A549 (cell line): ENCODE data around the gene HERC2. TPM values are rescaled to one million over a fixed set of nuclear protein-coding genes. Genes with fewer than 3 reads are reported as not detected.

Experiments
- ATAC-seq, 2 experiments: fragments of 200-7000 bp in 1 of 2; fragments of >200 bp in 1 of 2; cut with Nextera tagmentation in 1 of 2; cut with Tn5 transposase in 1 of 2; 3 replicates each; pipeline versions ENCODE4 v1.8.0 to v1.9.1; 2018 to 2020; ENCODE audit warnings: mild to moderate bottlenecking in 1 of 2, moderate library complexity in 1 of 2
- CTCF ChIA-PET: fragments of 300-600 bp; sonication (Branson Sonifier 250); formaldehyde crosslinking; extraction: SDS; loops from one replicate; lab custom pipeline; 2021; ENCODE audit warnings: antibody characterized with exemption, inconsistent platforms; lab: Yijun Ruan, JAX
- POLR2A ChIA-PET: fragments of 350-600 bp; formaldehyde crosslinking; extraction: SDS; loops from one replicate; lab custom pipeline; 2021; ENCODE audit warnings: antibody characterized with exemption, inconsistent platforms; lab: Yijun Ruan, JAX
- DNase-seq, 2 experiments: peaks; one replicate each; pipeline versions ENCODE4 v3.0.0 to v3.0.0-alpha.2; 2011 to 2016; ENCODE audit warnings: low read depth in 1 of 2, low spot score in 1 of 2
- FAIRE-seq: peaks from 2 replicates; lab custom pipeline; 2011; peaks lifted over from hg19 to GRCh38; lab: Jason Lieb, UNC
- H3K27ac ChIP-seq, 2 experiments: fragments of >200 bp; sonication (Bioruptor Twin); formaldehyde crosslinking; 3 replicates each; pipeline ENCODE4 v1.5.1; 2016 to 2017
- H3K4me1 ChIP-seq: fragments of >200 bp; sonication (Bioruptor Twin); formaldehyde crosslinking; 3 replicates; pipeline ENCODE4 v1.6.1; 2016
- H3K4me2 ChIP-seq: fragments of >200 bp; sonication (Bioruptor Twin); formaldehyde crosslinking; 3 replicates; pipeline ENCODE4 v1.6.1; 2016
- H3K4me3 ChIP-seq: fragments of >200 bp; sonication (Bioruptor Twin); formaldehyde crosslinking; 3 replicates; pipeline ENCODE4 v1.5.1; 2016
- H3K9me3 ChIP-seq: fragments of >200 bp; sonication (Bioruptor Twin); formaldehyde crosslinking; 3 replicates; pipeline ENCODE4 v1.6.1; 2016
- BHLHE40 ChIP-seq: IDR thresholded peaks from 2 replicates; pipeline ENCODE4 v1.6.1; 2012; ENCODE audit warnings: low read depth, low read length, inconsistent platforms
- CHD2 ChIP-seq: fragments of 150-350 bp; IDR thresholded peaks from 2 replicates; pipeline ENCODE4 v1.6.1; 2014; ENCODE audit warnings: low read length; ENCODE audit not compliant: partially characterized antibody
- ESRRA ChIP-seq: fragments of 150-350 bp; IDR thresholded peaks from 2 replicates; pipeline ENCODE4 v1.6.1; 2014; ENCODE audit warnings: mild to moderate bottlenecking, low read length, borderline replicate concordance
- FOSB ChIP-seq: fragments of 250-450 bp; sonication (Bioruptor Pico); IDR thresholded peaks from 2 replicates; pipeline ENCODE4 v1.5.0; 2020; ENCODE audit warnings: mild to moderate bottlenecking, moderate library complexity
- HOXA7 ChIP-seq: fragments of 250-450 bp; sonication (Bioruptor Pico); IDR thresholded peaks from 2 replicates; pipeline ENCODE4 v1.5.0; 2020; ENCODE audit warnings: mild to moderate bottlenecking, moderate library complexity
- HOXB5 ChIP-seq: fragments of 250-450 bp; sonication (Bioruptor Pico); IDR thresholded peaks from 2 replicates; pipeline ENCODE4 v1.5.0; 2020; ENCODE audit warnings: mild to moderate bottlenecking, moderate library complexity
- JUN ChIP-seq, 2 experiments: fragments of >200 bp; sonication (Bioruptor Twin); formaldehyde crosslinking; IDR thresholded peaks; 2 replicates in 1 of 2; 3 replicates in 1 of 2; pipeline ENCODE4 v1.6.1; 2016 to 2017
- KDM5A ChIP-seq: fragments of 200-600 bp; sonication (generic); IDR thresholded peaks from 2 replicates; pipeline ENCODE4 v1.6.1; 2016; ENCODE audit warnings: antibody characterized with exemption, mild to moderate bottlenecking
- MAZ ChIP-seq: fragments of 150-350 bp; IDR thresholded peaks from 2 replicates; pipeline ENCODE4 v1.6.1; 2014; ENCODE audit warnings: antibody characterized with exemption, low read depth, low read length, borderline replicate concordance
- PHF8 ChIP-seq: fragments of 200-600 bp; sonication (generic); IDR thresholded peaks from 2 replicates; pipeline ENCODE4 v1.6.1; 2016; ENCODE audit warnings: low read depth, mild to moderate bottlenecking, antibody characterized with exemption, moderate library complexity, borderline replicate concordance
- POLR2A ChIP-seq: IDR thresholded peaks from 2 replicates; pipeline ENCODE4 v1.6.1; 2012; ENCODE audit warnings: mild to moderate bottlenecking, low read length
- RAD21 ChIP-seq, 2 experiments: fragments of >200 bp in 1 of 2; sonication (Bioruptor Twin) in 1 of 2; formaldehyde crosslinking in 1 of 2; IDR thresholded peaks in 1 of 2; conservative IDR thresholded peaks in 1 of 2; 2 replicates in 1 of 2; 3 replicates in 1 of 2; pipeline ENCODE4 v1.6.1; 2012 to 2018; ENCODE audit warnings: inconsistent platforms in 1 of 2
- RCOR1 ChIP-seq: fragments of 150-350 bp; IDR thresholded peaks from 2 replicates; pipeline ENCODE4 v1.6.1; 2014; ENCODE audit warnings: antibody characterized with exemption, low read length, low read depth
- RFX5 ChIP-seq: fragments of 450-650 bp; IDR thresholded peaks from 2 replicates; pipeline ENCODE4 v1.7.1; 2014; ENCODE audit warnings: antibody characterized with exemption, mild to moderate bottlenecking, moderate library complexity
- SREBF2 ChIP-seq: fragments of 450-650 bp; IDR thresholded peaks from 2 replicates; pipeline ENCODE4 v1.6.1; 2014; ENCODE audit warnings: mild to moderate bottlenecking, moderate library complexity
- TFCP2L1 ChIP-seq: fragments of 250-450 bp; sonication (Bioruptor Pico); IDR thresholded peaks from 2 replicates; pipeline ENCODE4 v1.5.0; 2021; ENCODE audit warnings: mild to moderate bottlenecking
- ZFP36 ChIP-seq: fragments of 450-650 bp; IDR thresholded peaks from 2 replicates; pipeline ENCODE4 v1.6.1; 2014; ENCODE audit warnings: borderline replicate concordance; ENCODE audit not compliant: partially characterized antibody
- ZNF302 ChIP-seq: fragments of 250-450 bp; sonication (Bioruptor Pico); IDR thresholded peaks from 2 replicates; pipeline ENCODE4 v1.9.0; 2021; ENCODE audit warnings: inconsistent platforms, mild to moderate bottlenecking, moderate library complexity
- WGBS: methylation state at CpG from one replicate; pipeline ENCODE4 v1.1.6; 2017; ENCODE audit errors: missing lambda C conversion rate; 5-methylcytosine and 5-hydroxymethylcytosine counted together
- polyA plus RNA-seq, 4 experiments: library from polyadenylated mRNA; depleted of rRNA in 3 of 4; stranded (reverse); fragments of >200 nt; fragmentation: RNase III in 1 of 4; extraction: RNeasy Plus Mini Kit Qiagen cat#74134 plus additional on column Dnase treatment in 1 of 4; gene quantifications; 2 replicates in 3 of 4; 3 replicates in 1 of 4; pipeline ENCODE4 v1.2.3, GENCODE V29; 2011 to 2017
- TF ChIP-seq, protein P1 (sequence below): IDR thresholded peaks from 2 replicates; pipeline ENCODE4 v1.6.1; 2012; ENCODE audit warnings: low read depth, borderline replicate concordance
- TF ChIP-seq, protein P2 (sequence below): fragments of 250-450 bp; sonication (Bioruptor Pico); IDR thresholded peaks from 2 replicates; pipeline ENCODE4 v1.5.0; 2020; ENCODE audit warnings: low read depth, mild to moderate bottlenecking, moderate library complexity
- TF ChIP-seq, protein P3 (sequence below): fragments of 200-600 bp; sonication (generic); IDR thresholded peaks from 2 replicates; pipeline ENCODE4 v1.6.1; 2016; ENCODE audit warnings: antibody characterized with exemption, mild to moderate bottlenecking, moderate library complexity
- TF ChIP-seq, protein P4 (sequence below): IDR thresholded peaks from 2 replicates; pipeline ENCODE4 v1.6.1; 2012

The HERC2 gene
- polyA plus RNA-seq, 2 of the 4 experiments (the other 2 are of a cell fraction): 31.4 to 32.8 TPM

DNA sequence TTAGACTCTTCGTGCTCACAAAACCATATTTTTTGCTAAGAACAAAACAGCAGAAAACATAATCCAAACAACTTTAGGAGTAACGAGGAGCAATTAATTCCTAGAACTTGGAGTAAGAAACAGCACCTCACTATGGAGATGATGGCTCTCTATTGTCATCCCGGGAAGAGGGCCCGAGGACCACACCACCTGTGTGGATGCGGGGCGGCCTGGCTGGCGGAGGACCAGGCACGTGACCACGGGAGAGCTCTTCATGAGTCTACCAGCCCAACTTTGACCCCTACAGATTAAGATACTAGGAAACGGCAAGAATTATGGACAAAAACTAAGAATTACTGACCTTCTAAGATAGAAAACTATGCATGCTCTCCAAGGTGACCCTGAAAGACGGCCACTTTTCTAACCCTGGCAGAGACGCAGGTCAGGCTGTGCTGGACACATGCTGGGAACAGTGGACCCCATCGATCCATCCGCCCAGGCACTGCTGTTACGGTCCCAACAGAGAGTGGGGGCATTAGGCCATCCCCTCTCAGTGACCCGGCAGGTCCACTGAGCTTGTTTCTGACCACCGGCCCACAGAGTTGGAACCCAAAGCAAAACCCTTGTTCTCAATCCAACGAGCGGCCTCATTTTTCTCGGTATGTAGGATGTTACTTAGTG lies 209.7 kb downstream of the HERC2 start (continued):
- TF ChIP-seq, protein P1, sequence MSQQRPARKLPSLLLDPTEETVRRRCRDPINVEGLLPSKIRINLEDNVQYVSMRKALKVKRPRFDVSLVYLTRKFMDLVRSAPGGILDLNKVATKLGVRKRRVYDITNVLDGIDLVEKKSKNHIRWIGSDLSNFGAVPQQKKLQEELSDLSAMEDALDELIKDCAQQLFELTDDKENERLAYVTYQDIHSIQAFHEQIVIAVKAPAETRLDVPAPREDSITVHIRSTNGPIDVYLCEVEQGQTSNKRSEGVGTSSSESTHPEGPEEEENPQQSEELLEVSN: no peak
- TF ChIP-seq PHF8: no peak

DNA sequence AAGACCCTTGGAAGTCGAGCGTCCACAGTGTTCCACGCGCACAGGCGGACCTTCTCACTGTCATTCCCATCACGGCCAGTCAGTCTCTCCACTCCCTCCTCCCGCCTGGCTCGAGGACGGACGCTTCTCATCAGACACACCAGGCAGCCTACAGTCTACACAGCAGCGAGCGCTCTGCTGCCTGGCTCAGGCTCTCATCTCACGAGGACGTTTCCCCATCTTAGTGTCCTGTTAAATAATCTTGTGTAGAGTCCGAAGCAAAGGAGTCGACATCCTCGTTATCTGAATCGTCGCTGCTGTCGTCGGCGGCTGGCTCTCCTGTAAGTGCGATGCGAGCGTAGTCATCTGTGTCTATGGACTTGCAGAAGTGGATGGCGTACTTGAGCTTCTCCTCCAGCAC lies 210.4 kb downstream of the HERC2 start:
- 93% methylated on average over 26 of the region's 26 CpGs for WGBS
- H3K9me3 ChIP-seq: no peaks in the 10 kb centered on the region
- FAIRE-seq: no peak
- no peak overlapping the region for H3K27ac ChIP-seq
- H3K4me3 ChIP-seq: no peak overlapping the region
- no peak for ATAC-seq
- no peak for DNase-seq
- POLR2A ChIA-PET: no interaction called here
- TF ChIP-seq SREBF2 (no peak), ZFP36 (no peak), RAD21 (conservative IDR thresholded peaks at IDR 0.05 in 1 of 2, IDR thresholded peaks at IDR 0.05 in 1 of 2) (no peak), POLR2A (no peak)
- no peak overlapping the region for H3K4me2 ChIP-seq
- CTCF ChIA-PET: interaction anchor here (0.9 to 6.2 kb wide), 2 partner anchors 12 to 14 kb away, joined by 3 to 48 read pairs; partner anchors contain the start of gene OCA2
- H3K4me1 ChIP-seq: no peaks in the 10 kb centered on the region

DNA sequence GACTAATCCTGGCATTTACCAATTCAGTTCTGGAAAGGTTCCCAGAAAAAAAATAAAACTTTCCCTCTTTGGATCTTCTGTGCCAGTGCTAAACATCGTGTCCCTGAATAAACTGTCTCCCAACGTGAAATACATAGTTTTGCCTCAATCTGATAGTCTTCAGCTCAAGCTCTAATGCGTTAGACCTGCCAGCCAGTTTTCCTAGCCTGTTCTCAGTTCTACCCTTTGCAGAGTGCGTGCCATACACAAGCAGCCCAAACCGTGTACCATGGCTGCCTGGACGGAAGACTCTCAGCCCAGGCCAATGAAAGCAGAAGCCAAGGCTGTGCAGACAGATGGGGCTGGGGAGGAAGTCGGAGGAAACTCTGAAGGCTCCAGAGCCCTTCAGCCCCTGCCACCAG lies 211.5 kb downstream of the HERC2 start:
- ATAC-seq: no peak
- WGBS: 74% methylated on average over 7 of the region's 7 CpGs
- DNase-seq: no peak
- Histone ChIP-seq H3K9me3 (no peaks in the 10 kb centered on the region), H3K27ac (no peak overlapping the region), H3K4me1 (no peaks in the 10 kb centered on the region; the same call in 2 of the 3 replicates), H3K4me2 (no peak overlapping the region), H3K4me3 (no peak overlapping the region)
- TF ChIP-seq, protein P2, sequence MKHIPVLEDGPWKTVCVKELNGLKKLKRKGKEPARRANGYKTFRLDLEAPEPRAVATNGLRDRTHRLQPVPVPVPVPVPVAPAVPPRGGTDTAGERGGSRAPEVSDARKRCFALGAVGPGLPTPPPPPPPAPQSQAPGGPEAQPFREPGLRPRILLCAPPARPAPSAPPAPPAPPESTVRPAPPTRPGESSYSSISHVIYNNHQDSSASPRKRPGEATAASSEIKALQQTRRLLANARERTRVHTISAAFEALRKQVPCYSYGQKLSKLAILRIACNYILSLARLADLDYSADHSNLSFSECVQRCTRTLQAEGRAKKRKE: no peak
- TF ChIP-seq JUN (IDR thresholded peaks at IDR 0.05) (no peak), SREBF2 (no peak), CHD2 (no peak), BHLHE40 (no peak), ZNF302 (no peak)
- ChIA-PET CTCF (interaction anchor here (0.8 to 6.2 kb wide), 2 partner anchors 8 to 15 kb away, joined by 3 to 48 read pairs; no protein-coding TSS in a partner anchor), POLR2A (no interaction called here)
- no peak for FAIRE-seq

DNA sequence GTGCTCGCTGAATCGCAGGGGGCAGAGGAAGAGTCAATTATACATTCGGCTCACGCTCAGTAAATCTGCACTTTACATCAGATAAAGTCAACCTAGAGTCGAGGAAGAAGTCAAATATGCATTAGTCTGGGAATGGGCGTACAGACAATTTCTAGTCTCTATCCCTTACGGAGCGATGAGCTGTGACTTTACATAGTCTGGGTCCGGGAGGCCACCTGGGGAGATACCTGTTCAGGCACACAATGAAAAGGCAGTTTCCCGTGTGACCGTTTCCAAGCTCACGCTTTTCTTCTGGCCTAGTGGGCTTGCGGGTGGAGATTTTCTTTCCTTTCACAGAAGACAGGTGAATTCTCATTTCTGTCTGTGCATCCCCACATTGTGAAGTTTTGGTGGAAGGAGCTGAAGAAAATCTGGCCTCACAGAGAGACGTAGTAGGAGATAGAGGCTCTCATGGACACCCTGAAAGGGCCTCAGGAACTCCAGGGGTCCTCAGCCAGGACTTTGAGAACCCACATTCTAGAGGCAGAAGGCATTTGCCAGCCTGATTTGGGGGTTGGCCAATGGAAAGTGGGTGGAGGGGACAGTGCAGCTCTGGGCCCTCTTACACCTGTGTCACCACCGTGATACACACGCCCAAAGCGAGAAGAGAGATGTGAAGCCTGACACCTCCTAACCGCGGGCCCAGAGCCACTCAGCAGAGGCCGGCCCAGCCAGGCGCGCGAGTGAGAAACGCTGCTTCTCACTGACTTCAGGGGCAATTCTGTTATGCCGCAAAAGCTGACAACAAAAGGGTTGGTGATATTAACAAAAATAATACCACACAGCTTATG lies 212.1 kb downstream of the HERC2 start:
- H3K4me1 ChIP-seq: no peaks in the 10 kb centered on the region; the same call in 2 of the 3 replicates
- ChIA-PET CTCF (interaction anchor here (0.8 to 6.2 kb wide), 2 partner anchors 8 to 15 kb away, joined by 3 to 48 read pairs; no protein-coding TSS in a partner anchor), POLR2A (no interaction called here)
- WGBS: 93% methylated on average over 25 of the region's 25 CpGs
- FAIRE-seq (no peak), DNase-seq (no peak), ATAC-seq (no peak)
- no peak overlapping the region for H3K4me3 ChIP-seq
- no peak overlapping the region for H3K27ac ChIP-seq
- no peaks in the 10 kb centered on the region for H3K9me3 ChIP-seq
- H3K4me2 ChIP-seq: no peak overlapping the region
- TF ChIP-seq HOXB5 (CRISPR knock-in tag) (no peak), FOSB (CRISPR knock-in tag) (no peak), HOXA7 (CRISPR knock-in tag) (no peak), RFX5 (no peak), RCOR1 (no peak), KDM5A (no peak), CHD2 (no peak), MAZ (no peak), RAD21 (conservative IDR thresholded peaks at IDR 0.05 in 1 of 2, IDR thresholded peaks at IDR 0.05 in 1 of 2) (no peak), ESRRA (no peak), TFCP2L1 (CRISPR knock-in tag) (no peak)
- TF ChIP-seq, protein P3, sequence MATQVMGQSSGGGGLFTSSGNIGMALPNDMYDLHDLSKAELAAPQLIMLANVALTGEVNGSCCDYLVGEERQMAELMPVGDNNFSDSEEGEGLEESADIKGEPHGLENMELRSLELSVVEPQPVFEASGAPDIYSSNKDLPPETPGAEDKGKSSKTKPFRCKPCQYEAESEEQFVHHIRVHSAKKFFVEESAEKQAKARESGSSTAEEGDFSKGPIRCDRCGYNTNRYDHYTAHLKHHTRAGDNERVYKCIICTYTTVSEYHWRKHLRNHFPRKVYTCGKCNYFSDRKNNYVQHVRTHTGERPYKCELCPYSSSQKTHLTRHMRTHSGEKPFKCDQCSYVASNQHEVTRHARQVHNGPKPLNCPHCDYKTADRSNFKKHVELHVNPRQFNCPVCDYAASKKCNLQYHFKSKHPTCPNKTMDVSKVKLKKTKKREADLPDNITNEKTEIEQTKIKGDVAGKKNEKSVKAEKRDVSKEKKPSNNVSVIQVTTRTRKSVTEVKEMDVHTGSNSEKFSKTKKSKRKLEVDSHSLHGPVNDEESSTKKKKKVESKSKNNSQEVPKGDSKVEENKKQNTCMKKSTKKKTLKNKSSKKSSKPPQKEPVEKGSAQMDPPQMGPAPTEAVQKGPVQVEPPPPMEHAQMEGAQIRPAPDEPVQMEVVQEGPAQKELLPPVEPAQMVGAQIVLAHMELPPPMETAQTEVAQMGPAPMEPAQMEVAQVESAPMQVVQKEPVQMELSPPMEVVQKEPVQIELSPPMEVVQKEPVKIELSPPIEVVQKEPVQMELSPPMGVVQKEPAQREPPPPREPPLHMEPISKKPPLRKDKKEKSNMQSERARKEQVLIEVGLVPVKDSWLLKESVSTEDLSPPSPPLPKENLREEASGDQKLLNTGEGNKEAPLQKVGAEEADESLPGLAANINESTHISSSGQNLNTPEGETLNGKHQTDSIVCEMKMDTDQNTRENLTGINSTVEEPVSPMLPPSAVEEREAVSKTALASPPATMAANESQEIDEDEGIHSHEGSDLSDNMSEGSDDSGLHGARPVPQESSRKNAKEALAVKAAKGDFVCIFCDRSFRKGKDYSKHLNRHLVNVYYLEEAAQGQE: no peak
- TF ChIP-seq, protein P4, sequence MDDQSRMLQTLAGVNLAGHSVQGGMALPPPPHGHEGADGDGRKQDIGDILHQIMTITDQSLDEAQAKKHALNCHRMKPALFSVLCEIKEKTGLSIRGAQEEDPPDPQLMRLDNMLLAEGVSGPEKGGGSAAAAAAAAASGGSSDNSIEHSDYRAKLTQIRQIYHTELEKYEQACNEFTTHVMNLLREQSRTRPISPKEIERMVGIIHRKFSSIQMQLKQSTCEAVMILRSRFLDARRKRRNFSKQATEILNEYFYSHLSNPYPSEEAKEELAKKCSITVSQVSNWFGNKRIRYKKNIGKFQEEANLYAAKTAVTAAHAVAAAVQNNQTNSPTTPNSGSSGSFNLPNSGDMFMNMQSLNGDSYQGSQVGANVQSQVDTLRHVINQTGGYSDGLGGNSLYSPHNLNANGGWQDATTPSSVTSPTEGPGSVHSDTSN: no peak
- TF ChIP-seq, protein P2: no peak
- TF ChIP-seq, all 56 proteins: peak for 0
